ENCODE data around the gene PIP5K1A.

PIP5K1A gene

GRCh38 chr1:151292207-151293030 lies 94.1 kb downstream of the PIP5K1A start:
- FAIRE-seq (no peak), DNase-seq (ENCODE audit: insufficient read length, low spot score) (no peak)
- no peak for TF ChIP-seq POLR2A (IDR thresholded peaks at IDR 0.05; ENCODE audit: low read depth, low read length)

- TF ChIP-seq POLR2A (IDR thresholded peaks at IDR 0.05; ENCODE audit: low read depth, low read length) = no peak
- FAIRE-seq = no peak
- no peak for DNase-seq (ENCODE audit: insufficient read length, low spot score)
These were observed 94.7 kb downstream of the PIP5K1A start for GRCh38 chr1:151293093-151293492.

DNA sequence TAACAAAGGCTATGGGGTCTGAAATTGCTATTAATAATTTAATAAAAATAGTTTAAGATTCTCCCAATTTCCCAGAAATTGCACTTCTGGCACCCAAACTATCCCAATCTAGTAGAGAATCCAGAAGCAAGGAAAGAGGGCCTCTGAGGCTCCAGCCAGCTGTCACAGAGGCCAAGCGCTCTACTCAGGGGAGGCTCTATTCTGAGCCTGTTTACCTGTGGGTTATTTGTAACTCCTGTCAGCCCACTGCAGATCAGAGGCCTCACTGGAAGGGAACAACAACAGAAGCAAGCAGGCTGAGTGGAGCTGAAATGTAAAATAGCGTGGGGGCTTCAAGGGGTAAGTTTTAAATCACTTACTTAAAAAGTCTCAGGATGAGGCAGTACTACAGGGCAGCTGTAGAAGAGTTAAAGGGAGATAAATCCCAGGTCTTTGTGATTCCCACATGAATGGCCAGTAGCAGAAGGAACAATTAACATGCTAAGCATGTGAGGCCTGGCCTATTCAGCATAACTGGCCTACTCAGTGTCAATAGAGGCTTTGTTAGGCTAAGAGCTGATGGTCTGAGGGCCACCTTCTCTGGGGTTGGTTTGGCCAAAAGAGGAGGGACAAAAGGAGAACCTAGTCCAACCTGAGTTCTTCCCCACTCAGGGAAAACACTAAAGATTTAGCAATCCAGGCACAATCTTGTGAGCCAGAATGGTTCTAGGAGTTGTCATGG lies 96.5 kb downstream of the PIP5K1A start:
- FAIRE-seq (no peak), DNase-seq (ENCODE audit: insufficient read length, low spot score) (no peak)
- no peak for TF ChIP-seq POLR2A (IDR thresholded peaks at IDR 0.05; ENCODE audit: low read depth, low read length)

All from H54 (cell line).